ENCODE data around the gene MRPS25. TPM values are rescaled to one million over a fixed set of nuclear protein-coding genes. Genes with fewer than 3 reads are reported as not detected.
A peak's percentile ranks its signal among the peaks of the same experiment; 100 is the strongest.

Gene MRPS25
- total and polyA plus RNA-seq, 9 of the 15 experiments (the other 6 are each of a cell fraction or from before 2014, with no cell fraction given) = 34.3 to 129 (median 78.2) TPM

- peaks cover 0 to 5% of the 10 kb centered on the region in 2 experiments; a peak in 1 of 5 replicates for H3K4me1 ChIP-seq (replicated peaks in 1 of 2; ENCODE audit: control insufficient read depth in 2 of 2, insufficient read depth in 2 of 2, low read length in 2 of 2)
- H3K9me3 ChIP-seq (replicated peaks; ENCODE audit: control insufficient read depth, insufficient read depth, low read depth, low read length) = no peaks in the 10 kb centered on the region
- H2AFZ ChIP-seq (ENCODE audit: low read depth, low read length) = peak overlapping the region; percentile 89
- no peak overlapping the region for H3K27ac ChIP-seq (ENCODE audit: extremely low read depth, low read depth, low read length)
- H3K4me3 ChIP-seq = no peak overlapping the region
- H3K4me2 ChIP-seq (ENCODE audit: insufficient read depth, low read length) = peak overlapping the region; percentile 76
- H3K36me3 ChIP-seq (ENCODE audit: control insufficient read depth, insufficient read depth, low read length) = no peaks in the 10 kb centered on the region
- in situ Hi-C loops (cut with MboI) = no loop called here
- FAIRE-seq = peak; percentile 88
- DNase-seq (ENCODE audit: extremely low read depth in 1 of 4, low spot score in 3 of 4) = peak; percentile 91 to 95 (median 92)
- 1% methylated on average over 11 of the region's 11 CpGs for WGBS (ENCODE audit: insufficient coverage, low coverage, missing lambda C conversion rate)
- no peaks in the 10 kb centered on the region for H3K79me2 ChIP-seq (ENCODE audit: control insufficient read depth, insufficient read depth, low read length)
- H3K9ac ChIP-seq (ENCODE audit: insufficient read depth in 1 of 2, low read depth in 2 of 2, low read length in 2 of 2) = peak overlapping the region in 1 of 2 experiments; percentile 66; a peak in 1 of 4 replicates
- no TSS peak for BruUV-seq (replicated peaks)
- H3K27me3 ChIP-seq (ENCODE audit: control insufficient read depth in 2 of 2, insufficient read depth in 2 of 2, low read length in 2 of 2) = peaks cover 0 to 6% of the 10 kb centered on the region in 2 experiments; a peak in 2 of 5 replicates
- ChIA-PET POLR2A (interaction anchor here (1.1 to 1.4 kb wide), 2 partner anchors 9 to 162 kb away, joined by 4 to 5 read pairs; partner anchors contain the start of gene RBSN), CTCF (ENCODE audit: low intra/inter-chr PET ratio) (interaction anchor here (0.5 to 1.5 kb wide), 9 partner anchors 95 to 1145 kb away, joined by 3 to 7 read pairs (median 3); no protein-coding TSS in a partner anchor)
- H3K9me1 ChIP-seq (ENCODE audit: control insufficient read depth, insufficient read depth, low read length) = no peaks in the 10 kb centered on the region
- intact Hi-C loops (cut with micrococcal nuclease) = loop anchor here (2.0 to 5.0 kb wide), 3 partner anchors 159 to 297 kb away; no protein-coding TSS in a partner anchor
- H4K20me1 ChIP-seq (replicated peaks; ENCODE audit: control insufficient read depth, insufficient read depth, low read length) = no peaks in the 10 kb centered on the region
- peak; percentile 98 for ATAC-seq
- TF ChIP-seq PHB (CRISPR knock-in tag; IDR thresholded peaks at IDR 0.05) (no peak), PHF20 (IDR thresholded peaks at IDR 0.05; ENCODE audit: partially characterized antibody) (no peak), CTCFL (IDR thresholded peaks at IDR 0.05; ENCODE audit: borderline replicate concordance, insufficient read depth, low read depth, low read length, poor library complexity, severe bottlenecking) (no peak), BACH1 (tag; IDR thresholded peaks at IDR 0.05) (no peak), WHSC1 (IDR thresholded peaks at IDR 0.05; ENCODE audit: low read length) (no peak), GATA2 (CRISPR knock-in tag; IDR thresholded peaks at IDR 0.05) (no peak), LCOR (CRISPR knock-in tag; IDR thresholded peaks at IDR 0.05) (no peak), HDGF (IDR thresholded peaks at IDR 0.05) (no peak), MTA3 (IDR thresholded peaks at IDR 0.05; ENCODE audit: borderline replicate concordance) (peak; percentile 39; the same call in 1 of the 2 replicates), IFI16 (CRISPR knock-in tag; IDR thresholded peaks at IDR 0.05) (no peak), SMAD2 (IDR thresholded peaks at IDR 0.05; ENCODE audit: low read depth, low read length) (no peak), TCFL5 (CRISPR knock-in tag; conservative IDR thresholded peaks at IDR 0.05) (no peak), NUFIP1 (IDR thresholded peaks at IDR 0.05; ENCODE audit: partially characterized antibody) (no peak), CTCF (IDR thresholded peaks at IDR 0.05 in 2 of 3, conservative IDR thresholded peaks at IDR 0.05 in 1 of 3; ENCODE audit: insufficient read depth in 2 of 3, low read depth in 1 of 3, low read length in 3 of 3) (peak; percentile 93 to 99 (median 93)), SRSF7 (optimal IDR thresholded peaks at IDR 0.05; ENCODE audit: low read depth, low read length) (no peak), CC2D1A (IDR thresholded peaks at IDR 0.05) (peak; percentile 59; the same call in 1 of the 2 replicates), ETS1 (conservative IDR thresholded peaks at IDR 0.05; ENCODE audit: control insufficient read depth, low read depth, low read length) (no peak; the same call in 1 of the 2 replicates), TCF15 (CRISPR knock-in tag; IDR thresholded peaks at IDR 0.05) (no peak)
Measured at GRCh38 chr3:15108082-15108545, 43.0 kb upstream of the MRPS25 start.

Measured in K562 (cell line).